Measurements from ENCODE around the gene RUNX1.

RUNX1 gene

GRCh38 chr21:35058058-35058457 lies 9.0 kb upstream of the RUNX1 start:
- no peak for DNase-seq

DNA sequence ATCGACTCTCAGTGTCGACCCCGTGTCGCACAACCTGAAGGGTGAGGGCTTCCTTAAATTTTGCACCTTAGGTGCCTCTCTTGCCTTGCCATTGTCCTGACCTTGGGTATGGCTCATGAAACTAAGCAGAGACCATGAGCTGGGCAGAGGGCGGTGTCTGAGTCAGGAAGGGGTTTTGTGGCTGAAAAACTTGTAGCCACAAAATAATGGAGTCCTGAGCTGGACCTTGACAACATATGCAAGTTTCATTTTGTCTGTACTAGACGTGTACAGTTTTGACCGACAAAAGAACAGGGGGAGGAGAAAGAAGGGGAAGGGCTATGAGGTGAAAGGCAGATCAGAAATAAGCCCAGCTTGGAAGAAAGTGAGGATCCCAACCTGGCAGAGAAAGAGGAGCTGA lies 8.3 kb upstream of the RUNX1 start:
- DNase-seq, result no peak

GRCh38 chr21:35053356-35054096 lies 4.4 kb upstream of the RUNX1 start:
- DNase-seq, result no peak

GRCh38 chr21:35052801-35053200 lies 3.7 kb upstream of the RUNX1 start:
- no peak for DNase-seq

DNA sequence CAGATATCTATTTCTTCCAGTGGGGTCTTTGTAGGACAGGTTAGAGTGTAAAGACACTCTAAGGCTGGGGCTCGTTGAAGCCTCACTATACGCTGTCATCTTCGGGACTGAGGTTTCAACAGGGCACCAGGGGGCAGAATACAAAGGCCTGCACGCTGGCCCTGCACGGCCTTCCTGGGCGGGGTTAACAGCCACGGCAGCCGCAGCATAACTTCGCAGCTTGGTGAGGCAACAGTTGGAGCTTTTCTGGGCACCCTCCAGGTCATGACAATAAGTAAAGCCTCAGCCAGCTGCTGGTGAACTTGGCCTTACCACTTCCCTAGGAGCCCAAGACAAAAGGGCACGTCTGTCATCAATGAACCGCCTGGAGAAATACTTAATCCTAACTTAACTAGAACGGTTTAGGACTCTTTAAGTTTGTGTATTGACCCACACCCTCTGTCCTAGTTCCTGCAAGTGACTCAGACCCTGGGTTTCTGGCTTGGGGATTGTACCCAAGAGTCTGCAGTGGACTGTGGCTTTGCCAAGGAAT lies 2.3 kb upstream of the RUNX1 start:
- peak; percentile 90 to 92 for DNase-seq

DNA sequence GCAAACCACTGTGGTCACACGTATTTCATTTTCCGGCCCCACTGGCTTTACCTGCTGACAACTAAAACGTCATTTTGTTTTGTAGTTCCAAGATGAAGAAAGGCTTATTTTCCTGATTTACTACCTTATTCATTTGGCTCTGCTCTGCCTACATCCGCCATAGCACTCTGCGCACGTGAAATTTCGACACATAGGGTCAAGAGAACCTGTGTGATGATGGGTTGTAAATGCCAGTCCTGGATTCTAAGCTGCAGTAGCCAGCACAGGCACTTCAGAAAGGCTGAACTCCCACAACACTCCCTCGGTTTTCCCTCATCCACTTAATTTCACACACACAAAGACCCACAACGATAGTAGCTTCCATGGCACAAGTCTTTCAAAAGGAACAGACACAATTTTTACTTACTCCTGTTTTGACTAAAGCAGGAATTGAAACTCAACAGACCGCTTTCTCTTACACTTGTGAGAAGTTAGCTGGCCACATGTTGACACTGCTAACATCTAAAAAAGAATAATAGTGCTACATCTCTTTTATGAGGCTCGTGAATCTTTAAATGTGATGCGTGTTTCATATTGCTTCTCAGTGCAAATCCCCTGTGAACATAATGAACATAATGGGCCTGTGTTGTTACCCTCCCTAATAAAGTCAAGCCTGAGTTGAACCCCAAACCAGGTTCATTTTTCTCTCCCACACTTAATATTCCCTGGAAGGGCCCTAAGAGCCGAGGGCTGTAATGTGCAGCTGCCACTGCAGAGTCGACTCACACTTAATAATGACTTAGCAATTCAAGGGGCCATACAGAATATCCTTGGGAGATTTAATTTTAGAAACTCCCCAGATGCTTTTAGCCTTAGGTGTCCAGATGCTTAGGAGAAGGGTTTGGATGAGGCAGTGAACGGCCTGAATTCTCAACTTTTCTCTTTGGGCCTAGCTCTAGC lies 1.5 kb upstream of the RUNX1 start:
- peak; percentile 45 to 47 for DNase-seq

- peak in 1 of 2 donors; percentile 27 for DNase-seq
Measured at GRCh38 chr21:35048183-35048601, 910 bp downstream of the RUNX1 start.

- no peak for DNase-seq
Measured at GRCh38 chr21:35046880-35047229, 2.2 kb downstream of the RUNX1 start.

DNA sequence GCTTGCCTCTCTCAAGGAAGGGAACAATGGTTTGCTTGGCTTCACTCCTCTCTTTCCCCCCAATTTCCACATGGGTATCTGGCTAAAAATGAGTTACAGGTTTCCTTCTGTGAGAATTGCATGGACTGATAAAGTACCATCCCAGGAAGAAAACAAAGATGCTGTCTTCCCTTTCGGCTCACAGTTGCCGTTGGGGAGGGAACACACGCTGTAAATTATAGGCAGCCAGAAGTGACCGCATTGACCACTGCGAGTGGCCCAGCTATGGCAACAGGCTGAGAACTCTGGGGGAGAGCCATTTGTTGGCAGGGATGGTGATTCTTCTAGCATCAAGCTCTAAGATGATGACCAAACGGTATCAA lies 2.9 kb downstream of the RUNX1 start:
- DNase-seq, result peak in 1 of 2 donors; percentile 31

GRCh38 chr21:35045542-35046262 lies 3.4 kb downstream of the RUNX1 start:
- no peak for DNase-seq

DNA sequence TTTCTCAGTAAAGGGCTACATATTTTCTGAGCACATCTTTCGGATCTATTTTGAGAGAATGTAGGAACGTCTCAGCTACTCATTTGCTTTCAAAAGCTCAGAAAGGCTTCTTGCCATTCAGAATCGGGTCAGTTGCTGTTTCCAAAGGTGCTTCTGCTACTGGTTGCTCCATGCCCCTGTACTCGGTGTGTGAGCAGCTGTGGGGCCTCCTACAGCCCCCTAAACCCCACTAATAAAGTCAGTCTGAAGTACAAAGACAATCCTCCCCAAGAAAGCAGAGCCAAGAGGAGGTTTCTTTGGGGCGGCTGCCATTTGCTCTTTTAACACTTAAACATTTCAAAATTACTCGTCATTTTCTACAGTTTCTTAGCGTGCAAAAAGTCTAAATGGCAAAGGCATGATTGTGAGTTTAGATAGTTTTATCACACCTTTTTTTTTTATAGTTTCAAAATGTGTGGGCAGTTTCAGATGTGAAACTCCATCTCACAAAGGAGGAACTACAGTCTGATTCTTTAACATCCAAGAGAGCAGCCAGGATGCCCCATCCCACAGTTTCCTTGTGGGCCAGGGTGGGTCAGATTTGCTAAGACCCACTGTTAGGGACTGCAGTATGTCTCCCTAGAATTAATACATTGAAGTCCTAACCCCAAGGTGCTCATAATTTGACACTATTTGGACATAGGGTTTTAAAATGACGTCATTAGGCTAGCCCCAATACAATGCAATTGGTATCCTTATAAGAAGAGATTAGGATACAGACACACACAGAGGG lies 4.1 kb downstream of the RUNX1 start:
- DNase-seq, result peak in 1 of 2 donors; percentile 29

DNA sequence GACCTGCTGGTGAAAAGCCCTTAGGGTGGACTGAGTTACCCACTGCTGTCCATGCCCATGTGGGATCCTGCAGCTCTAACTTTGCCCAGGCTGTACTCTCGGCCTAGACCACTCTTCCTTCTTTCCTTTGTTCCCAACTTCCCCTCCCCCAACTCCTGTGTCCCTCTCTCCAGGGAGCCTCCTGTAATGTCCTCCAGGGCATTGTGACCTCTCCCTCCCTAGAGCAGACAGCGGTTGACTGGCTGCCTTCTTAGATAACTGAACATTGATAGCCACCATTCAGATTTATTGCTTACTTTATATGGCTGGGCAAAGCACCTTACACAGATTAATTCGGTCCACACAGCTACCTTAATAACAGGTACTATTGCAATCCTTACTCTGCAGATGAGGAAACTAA lies 5.0 kb downstream of the RUNX1 start:
- DNase-seq, result no peak

DNA sequence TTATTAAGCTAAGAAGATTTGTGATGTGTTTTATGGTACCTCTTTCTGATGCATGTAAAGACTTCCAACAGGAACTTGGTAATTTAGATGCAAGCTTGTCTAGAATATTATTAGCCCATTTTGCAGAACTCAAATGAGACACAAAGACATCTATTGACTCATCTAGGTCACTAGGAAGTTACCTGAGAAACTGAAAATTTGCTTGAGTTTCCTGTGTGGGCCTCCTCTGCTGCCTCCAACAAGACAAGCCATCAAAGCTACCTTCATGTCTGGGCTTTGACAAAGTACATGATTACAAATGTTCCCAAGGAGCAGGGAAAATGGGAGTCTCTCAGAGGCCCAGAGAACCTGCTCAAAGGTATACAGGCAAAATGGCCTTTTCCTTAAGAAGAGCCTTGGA lies 5.6 kb downstream of the RUNX1 start:
- DNase-seq, result no peak

- no peak for DNase-seq
Measured at GRCh38 chr21:35042836-35043235, 6.3 kb downstream of the RUNX1 start.

DNA sequence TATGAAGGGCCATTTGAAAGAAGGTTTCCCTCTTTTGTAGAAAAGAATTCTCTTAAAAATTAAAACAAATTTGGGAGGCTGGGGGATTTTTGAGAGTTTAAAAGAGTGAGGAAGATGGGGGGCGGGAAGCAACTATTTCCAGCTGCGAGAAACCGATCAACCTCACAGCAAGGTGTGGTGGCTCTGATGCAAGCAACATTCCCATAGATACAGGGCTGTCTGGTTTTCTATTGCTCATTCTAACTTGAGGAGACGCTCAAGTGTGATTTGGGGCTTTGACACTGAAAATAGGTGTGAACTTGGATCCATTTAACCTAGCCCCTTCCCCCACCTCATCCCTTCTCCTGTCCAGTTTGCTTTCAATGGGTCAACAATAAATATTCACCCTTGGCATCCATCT lies 7.2 kb downstream of the RUNX1 start:
- DNase-seq, result no peak

GRCh38 chr21:35041122-35041521 lies 8.0 kb downstream of the RUNX1 start:
- no peak for DNase-seq

DNA sequence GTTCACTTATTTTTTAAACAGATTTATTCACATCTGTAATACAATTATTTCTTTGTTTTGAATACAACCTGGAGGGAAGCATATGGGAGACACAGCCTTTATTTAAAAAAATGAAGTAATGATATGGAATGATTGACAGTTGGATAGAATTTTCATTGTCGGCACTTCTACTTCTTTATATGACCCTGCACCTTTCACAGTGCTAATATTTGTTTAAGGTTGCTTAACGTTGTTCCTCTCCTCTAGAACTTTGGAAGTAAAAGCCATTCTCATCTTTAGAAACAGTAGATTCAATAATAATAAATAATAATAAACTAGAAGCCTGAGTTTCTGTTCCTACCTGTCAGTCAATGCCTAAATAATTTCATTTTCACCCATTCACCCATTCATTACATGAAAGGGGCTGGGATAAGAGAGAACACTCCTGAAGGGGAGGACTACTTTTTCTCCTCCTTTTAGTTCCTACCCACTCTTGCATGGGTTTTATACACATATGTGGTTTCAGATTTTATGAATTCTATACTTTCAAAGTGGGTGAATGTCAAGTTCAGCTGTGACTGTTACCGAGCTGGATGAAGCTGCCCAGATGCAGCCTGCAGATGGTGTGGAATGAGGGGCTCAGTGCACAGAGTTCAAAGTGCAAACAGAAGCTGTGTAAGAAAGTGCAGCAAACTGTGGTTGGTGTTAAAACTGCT lies 9.4 kb downstream of the RUNX1 start:
- DNase-seq, result no peak

DNA sequence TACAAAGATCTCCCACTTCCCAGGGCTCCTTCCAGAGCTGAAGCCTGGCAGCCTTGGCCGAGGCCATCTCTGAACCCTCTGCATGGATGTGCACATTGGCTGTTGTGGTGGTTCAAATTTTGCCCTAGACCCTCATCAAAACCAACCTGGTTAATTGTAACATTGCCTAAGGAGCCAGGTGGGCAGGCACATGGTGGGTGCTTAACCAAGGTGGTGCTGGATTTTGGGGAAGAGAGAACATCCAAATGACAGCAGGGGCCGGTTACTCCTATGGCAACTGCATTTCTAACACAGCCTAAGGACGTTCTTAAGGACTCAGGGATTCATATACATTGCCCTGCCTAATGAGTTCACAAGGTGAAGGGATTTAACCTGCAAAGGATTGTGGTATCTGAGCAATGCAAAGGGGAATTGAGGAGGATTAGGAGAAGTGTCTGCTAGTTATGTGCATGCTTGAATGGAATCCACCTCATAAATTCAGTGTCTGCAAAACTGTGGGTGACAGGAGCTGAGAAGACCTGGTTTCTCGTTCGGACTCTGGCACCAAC lies 10.3 kb downstream of the RUNX1 start:
- DNase-seq, result no peak

DNA sequence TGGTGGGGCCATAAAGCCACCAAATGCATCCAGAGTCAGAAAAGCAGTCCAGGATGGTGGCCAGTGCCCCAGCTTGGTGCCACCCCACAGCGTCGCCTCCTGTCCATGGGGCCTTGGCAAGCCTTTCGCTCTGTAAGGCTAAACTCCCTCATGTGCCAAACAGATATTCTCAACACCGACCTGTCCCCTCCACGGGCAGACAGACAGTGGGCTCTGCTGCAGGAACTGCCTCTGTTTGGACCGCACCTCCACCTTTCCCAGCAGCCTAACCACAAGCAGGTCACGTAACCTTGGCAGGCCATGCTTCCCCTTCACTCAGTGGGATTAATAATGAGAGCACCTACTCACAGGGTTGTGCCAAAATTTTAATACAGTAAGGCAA lies 11.7 kb downstream of the RUNX1 start:
- DNase-seq, result no peak

DNA sequence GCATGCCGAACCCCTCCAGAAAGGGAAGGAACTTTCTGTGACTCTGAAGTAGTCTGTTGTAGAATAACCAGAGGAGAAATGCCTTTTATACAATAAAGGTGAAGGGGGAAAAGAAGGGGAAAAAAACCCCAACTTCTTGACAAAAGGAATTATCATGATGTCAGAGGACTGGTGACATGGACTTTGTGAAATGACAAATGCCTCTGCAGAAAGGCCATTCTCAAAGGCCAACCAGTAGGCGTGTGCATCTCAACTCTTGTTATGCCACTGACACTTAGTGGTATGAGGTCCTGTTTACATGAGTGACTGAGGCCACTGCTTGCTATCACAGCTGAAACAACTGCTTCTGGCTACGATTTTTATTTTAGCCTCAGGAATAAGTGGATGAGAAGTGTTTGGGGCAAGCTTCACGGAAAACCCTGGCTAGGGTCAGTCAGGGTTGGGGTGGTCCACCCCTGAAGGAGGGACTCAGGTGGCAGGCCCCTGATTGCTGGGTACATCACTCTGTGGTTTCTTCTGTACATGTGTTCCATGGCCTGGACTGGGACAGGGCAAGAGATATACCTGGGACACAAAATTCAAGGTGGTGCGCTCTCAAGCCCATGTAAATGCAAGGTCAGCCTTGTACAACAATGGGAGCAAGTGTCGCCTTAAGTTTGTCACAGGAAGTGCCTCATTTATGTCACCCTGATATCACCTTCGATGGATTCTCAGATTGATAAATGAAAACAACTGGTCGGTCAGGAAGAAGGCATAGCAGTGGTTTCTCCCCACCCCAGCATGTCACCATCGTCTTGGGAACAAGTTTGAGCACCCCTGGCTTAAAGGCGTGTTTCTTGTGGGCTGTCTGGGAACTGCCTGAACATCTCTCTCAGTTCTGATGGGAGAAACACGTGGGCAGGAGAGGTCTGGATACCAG lies 12.4 kb downstream of the RUNX1 start:
- peak in 1 of 2 donors; percentile 38 for DNase-seq
